GM11168 (cell line): ENCODE results near the gene TACC3.

ENCODE experiments used
- in situ Hi-C: fragments of 300-500 bp; cut with MboI; formaldehyde crosslinking; loops from one replicate; pipeline ENCODE4 v1.12.0; 2022; ENCODE audit warnings: low sequenced_read_pairs; ENCODE audit not compliant: unreplicated experiment

TACC3 gene

GRCh38 chr4:1756893-1757779, 35.8 kb downstream of the TACC3 start:
- in situ Hi-C loops, result no loop called here

DNA sequence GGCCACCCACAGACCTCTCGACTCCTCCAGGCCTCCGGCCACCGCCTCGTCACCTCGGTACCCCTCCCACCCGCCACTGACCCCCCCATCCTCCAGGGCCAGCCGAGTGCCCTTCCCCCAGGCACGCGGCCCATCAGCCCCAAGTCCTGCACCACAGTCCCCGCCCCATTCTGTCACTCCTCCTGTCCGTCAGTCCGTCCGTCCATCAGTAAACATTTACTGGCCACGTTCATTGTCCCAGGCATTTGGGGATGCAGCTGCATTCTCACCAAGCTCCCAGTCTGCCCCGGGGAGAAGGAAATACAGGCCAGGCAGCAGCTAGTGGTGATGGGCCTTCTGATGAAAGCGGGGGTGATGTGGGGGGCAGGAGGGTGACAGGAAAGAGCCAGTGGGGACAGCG, 36.5 kb downstream of the TACC3 start:
- in situ Hi-C loops, result no loop called here

- in situ Hi-C loops, result no loop called here
Measured at GRCh38 chr4:1758306-1759121, 37.2 kb downstream of the TACC3 start.

- in situ Hi-C loops, result no loop called here
Measured at GRCh38 chr4:1759170-1759817, 38.0 kb downstream of the TACC3 start.

DNA sequence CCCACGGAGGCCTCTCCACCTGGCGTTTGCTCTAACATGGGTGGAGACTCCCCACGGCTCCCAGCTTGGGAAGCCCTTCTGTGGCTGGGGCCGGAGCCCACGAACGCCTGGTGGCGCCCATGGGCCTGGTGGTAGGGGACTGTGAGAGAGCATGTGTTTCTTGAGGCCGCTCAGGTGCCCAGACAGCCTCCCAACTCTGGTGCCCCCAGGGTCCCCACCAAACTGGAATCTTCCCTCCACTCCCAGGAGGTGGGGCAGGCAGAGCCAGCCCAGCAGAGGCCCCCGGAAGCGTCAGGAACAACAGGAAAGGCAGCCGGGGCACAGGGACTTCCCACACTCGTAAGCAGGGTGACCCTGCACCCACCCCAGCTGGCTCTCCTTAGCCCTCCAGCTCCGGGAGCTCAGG, 38.5 kb downstream of the TACC3 start:
- in situ Hi-C loops, result no loop called here

GRCh38 chr4:1760521-1761071, 39.3 kb downstream of the TACC3 start:
- in situ Hi-C loops, result no loop called here

DNA sequence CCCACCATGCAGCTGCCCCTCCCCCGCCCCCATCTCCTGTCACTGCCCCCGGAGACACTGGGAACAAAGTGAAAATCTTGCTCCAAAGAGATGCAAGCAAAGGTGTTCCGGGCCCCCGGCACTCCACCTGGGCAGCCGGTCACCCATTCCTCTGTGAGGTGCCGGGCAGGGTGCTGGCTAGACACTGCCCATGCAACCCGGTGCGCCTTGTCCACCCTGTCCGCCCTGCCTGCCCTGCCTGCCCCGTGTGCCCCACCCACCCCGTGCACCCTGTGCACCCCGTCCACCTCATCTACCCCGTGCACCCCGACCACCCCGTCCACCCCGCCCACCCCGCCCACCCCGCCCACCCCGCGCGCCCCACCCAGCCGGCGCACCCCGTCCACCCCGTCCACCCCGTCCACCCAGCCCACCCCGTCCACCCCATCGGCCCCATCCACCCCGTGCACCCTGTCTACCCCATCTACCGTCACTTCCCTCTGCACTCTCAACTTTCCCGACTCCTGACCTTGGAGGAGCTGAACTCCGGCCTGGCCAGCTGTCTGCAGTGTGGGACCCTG, 39.9 kb downstream of the TACC3 start:
- in situ Hi-C loops, result no loop called here

DNA sequence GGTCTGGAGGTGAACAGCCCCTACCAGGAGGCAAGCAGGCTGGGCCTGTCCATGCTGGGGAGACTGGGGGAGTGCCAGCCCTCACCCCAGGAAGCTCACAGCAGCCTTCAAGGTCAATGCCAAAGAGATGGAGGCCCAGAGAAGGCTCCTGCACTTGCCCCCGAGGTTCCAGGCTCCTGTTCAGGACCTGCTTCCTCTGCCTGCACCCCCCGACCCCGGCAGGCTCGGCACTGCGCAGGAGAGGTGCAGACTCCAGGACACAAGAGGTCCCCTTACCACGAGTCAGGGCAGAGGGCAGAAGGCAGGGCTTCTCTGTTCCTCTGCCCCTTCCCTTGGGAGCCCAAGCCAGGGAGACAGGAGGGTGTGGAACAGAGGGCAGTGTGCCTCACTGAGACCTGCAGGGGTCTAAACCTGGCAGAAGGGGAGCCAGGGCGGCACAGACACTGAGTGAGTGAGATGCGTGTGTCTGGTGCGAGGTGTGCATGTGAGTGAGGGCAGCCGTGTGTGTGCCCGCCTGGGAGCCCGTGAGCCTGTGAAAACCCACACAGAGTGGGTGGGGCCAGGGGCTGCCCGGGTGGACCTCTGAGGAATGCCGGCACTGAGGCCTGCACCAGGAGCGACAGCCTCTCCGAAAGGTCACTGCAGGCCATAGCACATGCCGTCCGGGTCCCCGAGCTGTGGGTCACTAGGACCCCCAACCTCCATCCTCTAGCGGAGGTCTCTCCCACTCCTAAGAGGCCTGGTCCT, 41.1 kb downstream of the TACC3 start:
- in situ Hi-C loops, result no loop called here

GRCh38 chr4:1763070-1763549, 41.8 kb downstream of the TACC3 start:
- in situ Hi-C loops, result no loop called here

DNA sequence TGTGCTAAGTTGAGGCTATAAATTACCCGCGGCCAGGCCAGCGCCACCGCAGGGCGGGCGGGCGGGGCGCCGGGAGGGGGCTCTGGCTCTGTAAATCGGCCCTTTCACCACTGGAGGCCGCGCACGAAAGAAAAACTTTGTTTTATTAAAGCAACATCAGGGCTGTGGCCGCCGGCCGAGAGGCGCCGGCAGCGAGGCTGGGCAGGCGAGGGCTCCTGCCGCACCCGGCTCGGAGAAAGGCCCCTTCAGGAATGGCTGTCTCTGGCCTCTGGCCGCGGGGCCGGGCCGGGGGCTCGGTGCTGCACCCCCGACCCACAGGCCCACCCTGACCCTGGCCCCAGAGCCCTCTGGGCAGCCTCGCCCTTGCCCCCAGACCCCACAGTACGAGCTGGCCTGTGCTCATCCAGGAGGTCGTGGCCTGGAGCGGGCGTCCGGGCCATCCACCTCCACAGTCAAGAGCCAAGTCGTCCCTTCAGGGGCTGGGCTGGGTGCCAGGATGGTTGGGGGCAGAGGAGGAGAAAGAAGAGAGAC, 42.3 kb downstream of the TACC3 start:
- in situ Hi-C loops, result no loop called here

DNA sequence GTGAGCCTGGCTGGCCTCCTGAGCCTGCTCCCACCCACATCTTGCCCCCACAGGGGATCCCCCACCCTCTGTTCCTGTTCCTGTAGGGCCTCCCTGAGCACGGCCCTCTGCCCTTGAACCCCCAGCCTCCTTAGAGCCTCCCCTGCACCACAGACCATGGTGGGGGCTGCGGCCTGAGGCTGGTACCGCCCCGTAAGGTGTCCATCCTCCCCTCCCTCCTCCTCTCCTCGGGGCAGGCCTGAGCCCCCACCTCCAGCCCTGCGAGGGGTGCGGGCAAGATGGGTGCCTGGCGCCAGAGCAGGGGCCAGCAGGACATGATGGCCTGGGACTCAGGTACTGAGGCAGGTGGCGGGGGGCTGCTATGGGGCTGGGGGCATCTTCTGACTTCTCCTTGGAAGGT, 43.3 kb downstream of the TACC3 start:
- in situ Hi-C loops, result no loop called here

DNA sequence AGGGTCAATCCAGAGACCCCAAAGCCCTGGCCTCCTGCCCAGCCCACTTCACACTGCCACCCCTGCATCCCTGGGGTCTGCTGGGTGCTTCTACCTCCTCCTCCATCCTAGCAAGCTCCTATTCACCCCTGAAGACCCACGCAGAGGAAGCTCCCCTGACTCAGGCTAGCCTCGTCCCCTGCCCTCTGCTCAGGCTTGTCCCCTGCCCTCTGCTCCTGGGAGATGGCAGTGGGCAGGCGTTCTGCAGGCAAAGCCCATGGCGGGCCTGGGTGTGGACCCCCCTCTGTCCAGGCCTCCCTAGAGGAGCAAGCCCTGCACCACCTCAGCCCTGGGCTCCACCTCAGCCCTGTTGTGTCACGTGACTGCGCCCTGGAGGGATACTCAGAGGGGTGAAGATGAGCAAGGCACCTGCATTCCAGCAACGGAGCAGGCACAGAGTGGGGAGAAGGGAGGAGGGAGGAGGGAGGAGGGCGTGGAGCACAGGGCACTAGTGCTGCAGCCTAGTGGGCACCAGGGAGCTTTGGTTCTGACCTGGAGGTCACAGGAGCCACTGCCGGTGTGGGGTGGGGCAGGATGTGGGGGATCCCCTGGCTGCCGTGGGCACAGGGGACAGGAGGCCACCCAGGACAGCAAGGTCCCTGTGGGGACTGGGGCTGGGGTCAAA, 44.2 kb downstream of the TACC3 start:
- in situ Hi-C loops, result no loop called here

DNA sequence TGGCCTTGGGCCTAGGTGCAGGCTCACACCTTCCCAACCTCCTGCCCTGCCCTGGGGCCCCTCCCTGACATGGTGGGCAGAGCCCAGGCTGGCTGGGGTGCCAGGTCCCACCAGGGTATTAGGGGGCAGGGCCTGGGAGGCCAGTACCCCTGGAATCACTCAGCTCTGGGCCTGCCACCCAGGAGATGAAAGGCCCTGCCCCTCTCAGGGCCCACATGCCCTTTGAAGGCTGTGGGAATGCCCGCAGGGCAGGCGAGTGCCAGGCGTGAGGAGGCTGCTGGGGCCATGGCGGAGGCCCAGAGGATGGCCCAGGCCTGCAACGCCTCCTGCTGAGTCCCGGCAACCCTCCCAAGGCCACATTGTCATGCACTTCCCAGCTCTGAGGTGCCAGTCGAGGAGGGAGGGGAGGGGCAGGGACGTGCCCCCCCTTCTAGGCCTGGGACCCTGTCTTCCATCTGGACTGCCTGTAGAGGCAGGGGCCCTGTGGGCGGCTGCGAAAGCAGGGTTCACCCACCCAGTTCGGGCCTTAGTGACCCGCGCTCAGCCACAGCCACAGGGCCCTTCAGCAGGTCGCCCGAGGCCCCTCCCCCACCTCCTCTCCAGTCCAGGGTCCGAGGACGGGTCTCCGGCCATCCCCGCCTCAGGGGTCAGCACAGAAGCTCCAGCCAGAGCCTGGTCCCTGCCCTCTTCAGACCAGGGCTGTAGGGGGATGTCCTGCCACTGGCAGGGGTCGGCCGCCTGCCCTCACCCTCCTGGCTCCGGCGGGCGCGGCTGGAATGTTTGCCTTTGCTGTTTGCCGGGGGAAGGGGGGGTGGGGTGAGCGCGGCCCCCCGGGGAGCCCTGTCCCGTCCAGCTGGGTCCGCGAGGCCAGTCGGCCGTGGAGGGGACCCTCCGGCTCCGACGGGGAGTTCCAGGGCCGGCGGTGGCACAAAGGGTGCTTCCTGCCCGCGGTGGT, 45.1 kb downstream of the TACC3 start:
- in situ Hi-C loops, result no loop called here

GRCh38 chr4:1767061-1767769, 45.9 kb downstream of the TACC3 start:
- in situ Hi-C loops, result no loop called here

GRCh38 chr4:1767770-1768366, 46.5 kb downstream of the TACC3 start:
- in situ Hi-C loops, result no loop called here

- in situ Hi-C loops, result no loop called here
Measured at GRCh38 chr4:1768367-1769034, 47.2 kb downstream of the TACC3 start.
